A549 (cell line): ENCODE measurements around the gene SUMO3. TPM values are rescaled to one million over a fixed set of nuclear protein-coding genes. Genes with fewer than 3 reads are reported as not detected.

Source experiments
- ATAC-seq, 2 experiments: fragments of 200-7000 bp in 1 of 2; fragments of >200 bp in 1 of 2; cut with Nextera tagmentation in 1 of 2; cut with Tn5 transposase in 1 of 2; 3 replicates each; pipeline versions ENCODE4 v1.8.0 to v1.9.1; 2018 to 2020; ENCODE audit warnings: mild to moderate bottlenecking in 1 of 2, moderate library complexity in 1 of 2
- CTCF ChIA-PET: fragments of 300-600 bp; sonication (Branson Sonifier 250); formaldehyde crosslinking; extraction: SDS; loops from one replicate; lab custom pipeline; 2021; ENCODE audit warnings: antibody characterized with exemption, inconsistent platforms; lab: Yijun Ruan, JAX
- POLR2A ChIA-PET: fragments of 350-600 bp; formaldehyde crosslinking; extraction: SDS; loops from one replicate; lab custom pipeline; 2021; ENCODE audit warnings: antibody characterized with exemption, inconsistent platforms; lab: Yijun Ruan, JAX
- DNase-seq, 2 experiments: peaks; one replicate each; pipeline versions ENCODE4 v3.0.0 to v3.0.0-alpha.2; 2011 to 2016; ENCODE audit warnings: low read depth in 1 of 2, low spot score in 1 of 2
- FAIRE-seq: peaks from 2 replicates; lab custom pipeline; 2011; peaks lifted over from hg19 to GRCh38; lab: Jason Lieb, UNC
- H3K27ac ChIP-seq, 2 experiments: fragments of >200 bp; sonication (Bioruptor Twin); formaldehyde crosslinking; 3 replicates each; pipeline ENCODE4 v1.5.1; 2016 to 2017
- H3K4me1 ChIP-seq: fragments of >200 bp; sonication (Bioruptor Twin); formaldehyde crosslinking; 3 replicates; pipeline ENCODE4 v1.6.1; 2016
- H3K4me2 ChIP-seq: fragments of >200 bp; sonication (Bioruptor Twin); formaldehyde crosslinking; 3 replicates; pipeline ENCODE4 v1.6.1; 2016
- H3K4me3 ChIP-seq: fragments of >200 bp; sonication (Bioruptor Twin); formaldehyde crosslinking; 3 replicates; pipeline ENCODE4 v1.5.1; 2016
- H3K9me3 ChIP-seq: fragments of >200 bp; sonication (Bioruptor Twin); formaldehyde crosslinking; 3 replicates; pipeline ENCODE4 v1.6.1; 2016
- BHLHE40 ChIP-seq: IDR thresholded peaks from 2 replicates; pipeline ENCODE4 v1.6.1; 2012; ENCODE audit warnings: low read depth, low read length, inconsistent platforms
- CEBPB ChIP-seq, 2 experiments: fragments of >200 bp in 1 of 2; sonication (Bioruptor Twin) in 1 of 2; formaldehyde crosslinking in 1 of 2; IDR thresholded peaks; 2 replicates each; pipeline ENCODE4 v1.6.1; 2012 to 2016
- CHD2 ChIP-seq: fragments of 150-350 bp; IDR thresholded peaks from 2 replicates; pipeline ENCODE4 v1.6.1; 2014; ENCODE audit warnings: low read length; ENCODE audit not compliant: partially characterized antibody
- GATA3 ChIP-seq: IDR thresholded peaks from 2 replicates; pipeline ENCODE4 v1.6.1; 2012; ENCODE audit warnings: borderline replicate concordance
- HEYL ChIP-seq: fragments of 250-450 bp; sonication (Bioruptor Pico); IDR thresholded peaks from 2 replicates; pipeline ENCODE4 v1.8.0; 2021; ENCODE audit warnings: mild to moderate bottlenecking, moderate library complexity
- HOXB5 ChIP-seq: fragments of 250-450 bp; sonication (Bioruptor Pico); IDR thresholded peaks from 2 replicates; pipeline ENCODE4 v1.5.0; 2020; ENCODE audit warnings: mild to moderate bottlenecking, moderate library complexity
- JUNB ChIP-seq: fragments of >200 bp; sonication (Bioruptor Twin); formaldehyde crosslinking; IDR thresholded peaks from 2 replicates; pipeline ENCODE4 v1.6.1; 2016
- KDM5A ChIP-seq: fragments of 200-600 bp; sonication (generic); IDR thresholded peaks from 2 replicates; pipeline ENCODE4 v1.6.1; 2016; ENCODE audit warnings: antibody characterized with exemption, mild to moderate bottlenecking
- MAZ ChIP-seq: fragments of 150-350 bp; IDR thresholded peaks from 2 replicates; pipeline ENCODE4 v1.6.1; 2014; ENCODE audit warnings: antibody characterized with exemption, low read depth, low read length, borderline replicate concordance
- PHF8 ChIP-seq: fragments of 200-600 bp; sonication (generic); IDR thresholded peaks from 2 replicates; pipeline ENCODE4 v1.6.1; 2016; ENCODE audit warnings: low read depth, mild to moderate bottlenecking, antibody characterized with exemption, moderate library complexity, borderline replicate concordance
- POLR2AphosphoS2 ChIP-seq: conservative IDR thresholded peaks from 2 replicates; pipeline ENCODE4 v1.6.1; 2012; ENCODE audit warnings: low read length, improper control_type of control experiment, inconsistent platforms
- RAD21 ChIP-seq, 2 experiments: fragments of >200 bp in 1 of 2; sonication (Bioruptor Twin) in 1 of 2; formaldehyde crosslinking in 1 of 2; IDR thresholded peaks in 1 of 2; conservative IDR thresholded peaks in 1 of 2; 2 replicates in 1 of 2; 3 replicates in 1 of 2; pipeline ENCODE4 v1.6.1; 2012 to 2018; ENCODE audit warnings: inconsistent platforms in 1 of 2
- RARB ChIP-seq: fragments of 250-450 bp; sonication (Bioruptor Pico); IDR thresholded peaks from 2 replicates; pipeline ENCODE4 v1.8.0; 2021; ENCODE audit warnings: mild to moderate bottlenecking, moderate library complexity
- RCOR1 ChIP-seq: fragments of 150-350 bp; IDR thresholded peaks from 2 replicates; pipeline ENCODE4 v1.6.1; 2014; ENCODE audit warnings: antibody characterized with exemption, low read length, low read depth
- RFX5 ChIP-seq: fragments of 450-650 bp; IDR thresholded peaks from 2 replicates; pipeline ENCODE4 v1.7.1; 2014; ENCODE audit warnings: antibody characterized with exemption, mild to moderate bottlenecking, moderate library complexity
- SMC3 ChIP-seq: fragments of >200 bp; sonication (Bioruptor Twin); formaldehyde crosslinking; IDR thresholded peaks from 3 replicates; pipeline ENCODE4 v1.6.1; 2018; ENCODE audit warnings: inconsistent platforms
- ZNF302 ChIP-seq: fragments of 250-450 bp; sonication (Bioruptor Pico); IDR thresholded peaks from 2 replicates; pipeline ENCODE4 v1.9.0; 2021; ENCODE audit warnings: inconsistent platforms, mild to moderate bottlenecking, moderate library complexity
- ZSCAN20 ChIP-seq: fragments of 250-450 bp; sonication (Bioruptor Pico); IDR thresholded peaks from 2 replicates; pipeline ENCODE4 v1.8.0; 2022; ENCODE audit warnings: mild to moderate bottlenecking, moderate library complexity
- WGBS: methylation state at CpG from one replicate; pipeline ENCODE4 v1.1.6; 2017; ENCODE audit errors: missing lambda C conversion rate; 5-methylcytosine and 5-hydroxymethylcytosine counted together
- polyA plus RNA-seq, 4 experiments: library from polyadenylated mRNA; depleted of rRNA in 3 of 4; stranded (reverse); fragments of >200 nt; fragmentation: RNase III in 1 of 4; extraction: RNeasy Plus Mini Kit Qiagen cat#74134 plus additional on column Dnase treatment in 1 of 4; gene quantifications; 2 replicates in 3 of 4; 3 replicates in 1 of 4; pipeline ENCODE4 v1.2.3, GENCODE V29; 2011 to 2017
- TF ChIP-seq, protein P1 (sequence below): fragments of 250-450 bp; sonication (Bioruptor Pico); IDR thresholded peaks from 2 replicates; pipeline ENCODE4 v1.5.0; 2020; ENCODE audit warnings: low read depth, mild to moderate bottlenecking, moderate library complexity
- TF ChIP-seq, protein P2 (sequence below): fragments of >200 bp; sonication (Bioruptor Twin); formaldehyde crosslinking; IDR thresholded peaks from 3 replicates; pipeline ENCODE4 v1.5.1; 2016
- TF ChIP-seq, protein P3 (sequence below): fragments of 200-600 bp; sonication (generic); IDR thresholded peaks from 2 replicates; pipeline ENCODE4 v1.6.1; 2016; ENCODE audit warnings: antibody characterized with exemption, mild to moderate bottlenecking, moderate library complexity
- TF ChIP-seq, protein P4 (sequence below): fragments of >200 bp; sonication (Bioruptor Twin); formaldehyde crosslinking; IDR thresholded peaks from 3 replicates; pipeline ENCODE4 v1.6.1; 2016
- TF ChIP-seq, protein P5 (sequence below): IDR thresholded peaks from 2 replicates; pipeline ENCODE4 v1.6.1; 2012; ENCODE audit warnings: low read depth, borderline replicate concordance
- TF ChIP-seq, protein P6 (sequence below): IDR thresholded peaks from 2 replicates; pipeline ENCODE4 v1.6.1; 2012

SUMO3 gene
- polyA plus RNA-seq, 2 of the 4 experiments (the other 2 are of a cell fraction) = 78.4 to 110 TPM

DNA sequence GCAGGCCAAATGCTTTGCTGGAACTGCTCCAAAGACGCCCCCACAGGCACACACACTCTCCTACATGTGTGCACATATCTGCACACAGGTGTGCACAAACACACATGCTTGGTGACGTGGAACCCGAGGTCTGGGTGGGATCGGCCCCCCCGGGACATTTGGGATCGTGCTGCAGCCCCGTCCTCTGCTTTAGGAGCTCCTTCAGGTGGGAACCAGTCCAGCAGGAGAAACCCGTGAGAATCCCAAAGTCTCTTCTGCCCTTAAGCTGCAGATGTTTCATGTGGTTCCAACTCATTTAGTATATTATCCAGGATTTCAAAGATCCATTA lies 54.8 kb downstream of the SUMO3 start:
- no peak for TF ChIP-seq PHF8
- TF ChIP-seq RCOR1 = no peak
- no peak for TF ChIP-seq CHD2
- TF ChIP-seq BHLHE40 = no peak
- TF ChIP-seq, protein P1, sequence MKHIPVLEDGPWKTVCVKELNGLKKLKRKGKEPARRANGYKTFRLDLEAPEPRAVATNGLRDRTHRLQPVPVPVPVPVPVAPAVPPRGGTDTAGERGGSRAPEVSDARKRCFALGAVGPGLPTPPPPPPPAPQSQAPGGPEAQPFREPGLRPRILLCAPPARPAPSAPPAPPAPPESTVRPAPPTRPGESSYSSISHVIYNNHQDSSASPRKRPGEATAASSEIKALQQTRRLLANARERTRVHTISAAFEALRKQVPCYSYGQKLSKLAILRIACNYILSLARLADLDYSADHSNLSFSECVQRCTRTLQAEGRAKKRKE (CRISPR knock-in tag) = no peak
- TF ChIP-seq JUNB = no peak
- FAIRE-seq = no peak
- CTCF ChIA-PET = interaction anchor here (0.7 to 1.0 kb wide), 2 partner anchors 9 to 25 kb away, joined by 3 read pairs; no protein-coding TSS in a partner anchor
- Histone ChIP-seq H3K4me2 (no peak overlapping the region), H3K4me1 (peaks cover 5% of the 10 kb centered on the region; the same call in 1 of the 3 replicates), H3K27ac (no peak overlapping the region), H3K9me3 (no peaks in the 10 kb centered on the region), H3K4me3 (no peak overlapping the region)
- no peak for DNase-seq
- ATAC-seq = no peak
- 55% methylated on average over 3 of the region's 8 CpGs for WGBS
- POLR2A ChIA-PET = no interaction called here

DNA sequence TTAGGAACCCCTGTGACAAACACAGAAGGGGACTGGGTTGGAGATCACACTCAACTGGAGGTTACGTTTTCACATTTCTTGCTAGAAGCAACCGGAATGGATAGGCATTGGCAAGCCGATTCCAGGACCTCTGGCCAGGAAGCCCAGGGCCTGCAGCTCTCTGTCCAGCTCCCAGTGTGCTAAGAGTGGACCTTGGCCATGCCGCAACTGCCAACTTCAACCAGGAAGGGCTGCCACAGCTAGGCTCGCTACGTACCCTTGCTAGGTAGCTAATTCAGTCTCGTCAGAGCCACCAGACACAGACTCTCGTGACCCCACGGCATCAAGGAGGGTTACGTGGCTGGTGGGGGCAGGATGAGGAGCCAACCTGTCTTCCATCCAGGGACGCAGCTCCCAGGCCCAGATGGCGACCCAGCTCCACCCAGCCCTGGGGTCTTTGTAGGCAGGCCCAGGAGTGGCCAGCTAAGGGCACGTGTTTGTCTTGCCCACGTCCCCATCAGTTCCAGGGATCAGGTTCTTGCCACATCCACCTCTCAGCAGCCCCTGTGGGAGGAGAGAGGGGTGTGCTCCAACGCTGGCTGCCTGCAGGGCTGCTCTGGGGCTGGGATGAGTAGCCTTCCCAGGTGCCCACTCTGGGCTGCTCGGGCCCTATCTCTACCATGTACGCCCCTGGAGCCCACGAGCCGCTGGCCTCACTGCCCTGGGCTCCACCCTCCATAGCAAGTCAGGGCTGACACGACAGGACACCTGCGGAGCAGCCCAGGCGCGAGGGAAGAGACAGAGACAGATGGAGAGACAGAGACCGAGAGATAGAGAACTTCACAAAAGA lies 55.4 kb downstream of the SUMO3 start:
- ATAC-seq (no peak), FAIRE-seq (no peak), DNase-seq (no peak)
- ChIA-PET CTCF (interaction anchor here (0.8 to 1.1 kb wide), 3 partner anchors 9 to 694 kb away, joined by 3 read pairs; no protein-coding TSS in a partner anchor), POLR2A (no interaction called here)
- Histone ChIP-seq H3K9me3 (no peaks in the 10 kb centered on the region), H3K4me2 (no peak overlapping the region), H3K4me1 (peaks cover 5% of the 10 kb centered on the region; the same call in 1 of the 3 replicates), H3K4me3 (no peak overlapping the region), H3K27ac (no peak overlapping the region)
- TF ChIP-seq BHLHE40 (no peak), KDM5A (no peak), JUNB (no peak), POLR2AphosphoS2 (no peak), MAZ (no peak), ZNF302 (CRISPR knock-in tag) (no peak), HOXB5 (CRISPR knock-in tag) (no peak), RFX5 (no peak), HEYL (CRISPR knock-in tag) (no peak), RARB (CRISPR knock-in tag) (no peak), SMC3 (no peak), RAD21 (conservative IDR thresholded peaks at IDR 0.05 in 1 of 2, IDR thresholded peaks at IDR 0.05 in 1 of 2) (no peak), CEBPB (IDR thresholded peaks at IDR 0.05) (no peak), ZSCAN20 (CRISPR knock-in tag) (no peak), GATA3 (no peak)
- TF ChIP-seq, protein P2, sequence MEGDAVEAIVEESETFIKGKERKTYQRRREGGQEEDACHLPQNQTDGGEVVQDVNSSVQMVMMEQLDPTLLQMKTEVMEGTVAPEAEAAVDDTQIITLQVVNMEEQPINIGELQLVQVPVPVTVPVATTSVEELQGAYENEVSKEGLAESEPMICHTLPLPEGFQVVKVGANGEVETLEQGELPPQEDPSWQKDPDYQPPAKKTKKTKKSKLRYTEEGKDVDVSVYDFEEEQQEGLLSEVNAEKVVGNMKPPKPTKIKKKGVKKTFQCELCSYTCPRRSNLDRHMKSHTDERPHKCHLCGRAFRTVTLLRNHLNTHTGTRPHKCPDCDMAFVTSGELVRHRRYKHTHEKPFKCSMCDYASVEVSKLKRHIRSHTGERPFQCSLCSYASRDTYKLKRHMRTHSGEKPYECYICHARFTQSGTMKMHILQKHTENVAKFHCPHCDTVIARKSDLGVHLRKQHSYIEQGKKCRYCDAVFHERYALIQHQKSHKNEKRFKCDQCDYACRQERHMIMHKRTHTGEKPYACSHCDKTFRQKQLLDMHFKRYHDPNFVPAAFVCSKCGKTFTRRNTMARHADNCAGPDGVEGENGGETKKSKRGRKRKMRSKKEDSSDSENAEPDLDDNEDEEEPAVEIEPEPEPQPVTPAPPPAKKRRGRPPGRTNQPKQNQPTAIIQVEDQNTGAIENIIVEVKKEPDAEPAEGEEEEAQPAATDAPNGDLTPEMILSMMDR = no peak
- TF ChIP-seq, protein P3, sequence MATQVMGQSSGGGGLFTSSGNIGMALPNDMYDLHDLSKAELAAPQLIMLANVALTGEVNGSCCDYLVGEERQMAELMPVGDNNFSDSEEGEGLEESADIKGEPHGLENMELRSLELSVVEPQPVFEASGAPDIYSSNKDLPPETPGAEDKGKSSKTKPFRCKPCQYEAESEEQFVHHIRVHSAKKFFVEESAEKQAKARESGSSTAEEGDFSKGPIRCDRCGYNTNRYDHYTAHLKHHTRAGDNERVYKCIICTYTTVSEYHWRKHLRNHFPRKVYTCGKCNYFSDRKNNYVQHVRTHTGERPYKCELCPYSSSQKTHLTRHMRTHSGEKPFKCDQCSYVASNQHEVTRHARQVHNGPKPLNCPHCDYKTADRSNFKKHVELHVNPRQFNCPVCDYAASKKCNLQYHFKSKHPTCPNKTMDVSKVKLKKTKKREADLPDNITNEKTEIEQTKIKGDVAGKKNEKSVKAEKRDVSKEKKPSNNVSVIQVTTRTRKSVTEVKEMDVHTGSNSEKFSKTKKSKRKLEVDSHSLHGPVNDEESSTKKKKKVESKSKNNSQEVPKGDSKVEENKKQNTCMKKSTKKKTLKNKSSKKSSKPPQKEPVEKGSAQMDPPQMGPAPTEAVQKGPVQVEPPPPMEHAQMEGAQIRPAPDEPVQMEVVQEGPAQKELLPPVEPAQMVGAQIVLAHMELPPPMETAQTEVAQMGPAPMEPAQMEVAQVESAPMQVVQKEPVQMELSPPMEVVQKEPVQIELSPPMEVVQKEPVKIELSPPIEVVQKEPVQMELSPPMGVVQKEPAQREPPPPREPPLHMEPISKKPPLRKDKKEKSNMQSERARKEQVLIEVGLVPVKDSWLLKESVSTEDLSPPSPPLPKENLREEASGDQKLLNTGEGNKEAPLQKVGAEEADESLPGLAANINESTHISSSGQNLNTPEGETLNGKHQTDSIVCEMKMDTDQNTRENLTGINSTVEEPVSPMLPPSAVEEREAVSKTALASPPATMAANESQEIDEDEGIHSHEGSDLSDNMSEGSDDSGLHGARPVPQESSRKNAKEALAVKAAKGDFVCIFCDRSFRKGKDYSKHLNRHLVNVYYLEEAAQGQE = no peak
- TF ChIP-seq, protein P4, sequence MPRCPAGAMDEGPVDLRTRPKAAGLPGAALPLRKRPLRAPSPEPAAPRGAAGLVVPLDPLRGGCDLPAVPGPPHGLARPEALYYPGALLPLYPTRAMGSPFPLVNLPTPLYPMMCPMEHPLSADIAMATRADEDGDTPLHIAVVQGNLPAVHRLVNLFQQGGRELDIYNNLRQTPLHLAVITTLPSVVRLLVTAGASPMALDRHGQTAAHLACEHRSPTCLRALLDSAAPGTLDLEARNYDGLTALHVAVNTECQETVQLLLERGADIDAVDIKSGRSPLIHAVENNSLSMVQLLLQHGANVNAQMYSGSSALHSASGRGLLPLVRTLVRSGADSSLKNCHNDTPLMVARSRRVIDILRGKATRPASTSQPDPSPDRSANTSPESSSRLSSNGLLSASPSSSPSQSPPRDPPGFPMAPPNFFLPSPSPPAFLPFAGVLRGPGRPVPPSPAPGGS = no peak
- TF ChIP-seq, protein P5, sequence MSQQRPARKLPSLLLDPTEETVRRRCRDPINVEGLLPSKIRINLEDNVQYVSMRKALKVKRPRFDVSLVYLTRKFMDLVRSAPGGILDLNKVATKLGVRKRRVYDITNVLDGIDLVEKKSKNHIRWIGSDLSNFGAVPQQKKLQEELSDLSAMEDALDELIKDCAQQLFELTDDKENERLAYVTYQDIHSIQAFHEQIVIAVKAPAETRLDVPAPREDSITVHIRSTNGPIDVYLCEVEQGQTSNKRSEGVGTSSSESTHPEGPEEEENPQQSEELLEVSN = no peak
- TF ChIP-seq, protein P6, sequence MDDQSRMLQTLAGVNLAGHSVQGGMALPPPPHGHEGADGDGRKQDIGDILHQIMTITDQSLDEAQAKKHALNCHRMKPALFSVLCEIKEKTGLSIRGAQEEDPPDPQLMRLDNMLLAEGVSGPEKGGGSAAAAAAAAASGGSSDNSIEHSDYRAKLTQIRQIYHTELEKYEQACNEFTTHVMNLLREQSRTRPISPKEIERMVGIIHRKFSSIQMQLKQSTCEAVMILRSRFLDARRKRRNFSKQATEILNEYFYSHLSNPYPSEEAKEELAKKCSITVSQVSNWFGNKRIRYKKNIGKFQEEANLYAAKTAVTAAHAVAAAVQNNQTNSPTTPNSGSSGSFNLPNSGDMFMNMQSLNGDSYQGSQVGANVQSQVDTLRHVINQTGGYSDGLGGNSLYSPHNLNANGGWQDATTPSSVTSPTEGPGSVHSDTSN = no peak
- WGBS = 91% methylated on average over 12 of the region's 24 CpGs
